HEK293 (cell line): Measurements from ENCODE around the gene KCP.

Experiments used
- CTCF ChIA-PET: fragments of 350-600 bp; formaldehyde crosslinking; extraction: SDS; loops from one replicate; lab custom pipeline; 2021; ENCODE audit warnings: antibody characterized with exemption; lab: Yijun Ruan, JAX
- POLR2A ChIA-PET: fragments of 300-600 bp; formaldehyde crosslinking; extraction: SDS; loops from one replicate; lab custom pipeline; 2020; ENCODE audit warnings: antibody characterized with exemption, inconsistent platforms; lab: Yijun Ruan, JAX
- H3K27ac ChIP-seq: fragments of 200-500 bp; sonication (Bioruptor generic); 2 replicates; pipeline ENCODE4 v1.5.1; 2014; ENCODE audit warnings: low read depth, low read length, control low read depth, inconsistent platforms; ENCODE audit errors: extremely low read depth
- H3K36me3 ChIP-seq, 2 experiments: fragments of 200-500 bp in 1 of 2; sonication (Bioruptor generic) in 1 of 2; 1 replicate in 1 of 2; 2 replicates in 1 of 2; pipeline ENCODE4 v1.5.1; 2014 to 2017; ENCODE audit warnings: inconsistent platforms in 2 of 2, low read length in 2 of 2; ENCODE audit not compliant: control insufficient read depth in 2 of 2, insufficient read depth in 1 of 2
- H3K4me1 ChIP-seq: fragments of 200-500 bp; sonication (Bioruptor generic); 2 replicates; pipeline ENCODE4 v1.5.1; 2014; ENCODE audit warnings: mild to moderate bottlenecking, low read length, inconsistent platforms; ENCODE audit not compliant: control insufficient read depth, insufficient read depth
- H3K4me3 ChIP-seq: 2 replicates; pipeline ENCODE4 v1.5.1; 2011; ENCODE audit warnings: low read depth, mild to moderate bottlenecking, control low read depth, low read length, moderate library complexity
- H3K9me3 ChIP-seq: fragments of 200-500 bp; sonication (Bioruptor generic); 2 replicates; pipeline ENCODE4 v1.5.1; 2014; ENCODE audit warnings: low read depth, low read length, inconsistent platforms; ENCODE audit not compliant: control insufficient read depth, insufficient read depth
- HOXD13 ChIP-seq: sonication (generic); formaldehyde crosslinking; IDR thresholded peaks from 2 replicates; pipeline ENCODE4 v1.8.0; 2022; ENCODE audit warnings: missing genetic modification reagents, borderline replicate concordance
- SP3 ChIP-seq: fragments of 450-650 bp; formaldehyde crosslinking; IDR thresholded peaks from 2 replicates; pipeline ENCODE4 v1.5.1; 2016; ENCODE audit warnings: missing biosample characterization, missing genetic modification characterization
- ZNF211 ChIP-seq: fragments of 450-650 bp; formaldehyde crosslinking; IDR thresholded peaks from 2 replicates; pipeline ENCODE4 v1.5.1; 2016; ENCODE audit warnings: low read depth, missing biosample characterization, missing genetic modification characterization
- ZNF311 ChIP-seq: fragments of 450-650 bp; formaldehyde crosslinking; IDR thresholded peaks from 2 replicates; pipeline ENCODE4 v1.5.1; 2017; ENCODE audit warnings: missing biosample characterization, missing genetic modification characterization, borderline replicate concordance
- ZNF423 ChIP-seq: fragments of 450-650 bp; formaldehyde crosslinking; IDR thresholded peaks from 2 replicates; pipeline ENCODE4 v1.5.1; 2016; ENCODE audit warnings: missing biosample characterization, missing genetic modification characterization
- ZNF449 ChIP-seq: fragments of 450-650 bp; formaldehyde crosslinking; IDR thresholded peaks from 2 replicates; pipeline ENCODE4 v1.5.1; 2017; ENCODE audit warnings: missing biosample characterization, mild to moderate bottlenecking, missing genetic modification characterization, moderate library complexity
- ZNF514 ChIP-seq: fragments of 450-650 bp; formaldehyde crosslinking; IDR thresholded peaks from 2 replicates; pipeline ENCODE4 v1.5.1; 2016; ENCODE audit warnings: missing biosample characterization, missing genetic modification characterization
- ZNF529 ChIP-seq: fragments of 450-650 bp; formaldehyde crosslinking; IDR thresholded peaks from 2 replicates; pipeline ENCODE4 v1.5.1; 2017; ENCODE audit warnings: missing genetic modification characterization, missing biosample characterization; ENCODE audit not compliant: insufficient replicate concordance
- ZNF548 ChIP-seq: fragments of 450-650 bp; formaldehyde crosslinking; IDR thresholded peaks from 2 replicates; pipeline ENCODE4 v1.5.1; 2016; ENCODE audit warnings: missing biosample characterization, missing genetic modification characterization
- ZNF843 ChIP-seq: fragments of 450-650 bp; formaldehyde crosslinking; IDR thresholded peaks from 2 replicates; pipeline ENCODE4 v1.5.1; 2016; ENCODE audit warnings: missing biosample characterization, missing genetic modification characterization
- ZSCAN30 ChIP-seq: fragments of 450-650 bp; IDR thresholded peaks from 2 replicates; pipeline ENCODE4 v1.5.1; 2018; ENCODE audit warnings: missing biosample characterization, mild to moderate bottlenecking, missing genetic modification characterization, moderate library complexity
- ZSCAN5A ChIP-seq: fragments of 450-650 bp; formaldehyde crosslinking; IDR thresholded peaks from 2 replicates; pipeline ENCODE4 v1.5.1; 2016; ENCODE audit warnings: missing biosample characterization, missing genetic modification characterization
- TF ChIP-seq, protein P1 (sequence below): fragments of 450-650 bp; formaldehyde crosslinking; IDR thresholded peaks from 2 replicates; pipeline ENCODE4 v1.5.1; 2016; ENCODE audit warnings: missing biosample characterization, missing genetic modification characterization
- TF ChIP-seq, protein P2 (sequence below): fragments of 450-650 bp; formaldehyde crosslinking; IDR thresholded peaks from 2 replicates; pipeline ENCODE4 v1.5.1; 2017; ENCODE audit warnings: missing biosample characterization, missing genetic modification characterization
- TF ChIP-seq, protein P3 (sequence below): fragments of 450-650 bp; formaldehyde crosslinking; IDR thresholded peaks from 2 replicates; pipeline ENCODE4 v1.5.1; 2016; ENCODE audit warnings: missing biosample characterization, missing genetic modification characterization
- TF ChIP-seq, protein P4 (sequence below): fragments of 450-650 bp; formaldehyde crosslinking; IDR thresholded peaks from 2 replicates; pipeline ENCODE4 v1.5.0; 2017; ENCODE audit warnings: missing biosample characterization, missing genetic modification characterization, borderline replicate concordance
- TF ChIP-seq, protein P5 (sequence below): fragments of 450-650 bp; formaldehyde crosslinking; IDR thresholded peaks from 2 replicates; pipeline ENCODE4 v1.5.1; 2016; ENCODE audit warnings: missing biosample characterization, missing genetic modification characterization

Gene KCP

DNA sequence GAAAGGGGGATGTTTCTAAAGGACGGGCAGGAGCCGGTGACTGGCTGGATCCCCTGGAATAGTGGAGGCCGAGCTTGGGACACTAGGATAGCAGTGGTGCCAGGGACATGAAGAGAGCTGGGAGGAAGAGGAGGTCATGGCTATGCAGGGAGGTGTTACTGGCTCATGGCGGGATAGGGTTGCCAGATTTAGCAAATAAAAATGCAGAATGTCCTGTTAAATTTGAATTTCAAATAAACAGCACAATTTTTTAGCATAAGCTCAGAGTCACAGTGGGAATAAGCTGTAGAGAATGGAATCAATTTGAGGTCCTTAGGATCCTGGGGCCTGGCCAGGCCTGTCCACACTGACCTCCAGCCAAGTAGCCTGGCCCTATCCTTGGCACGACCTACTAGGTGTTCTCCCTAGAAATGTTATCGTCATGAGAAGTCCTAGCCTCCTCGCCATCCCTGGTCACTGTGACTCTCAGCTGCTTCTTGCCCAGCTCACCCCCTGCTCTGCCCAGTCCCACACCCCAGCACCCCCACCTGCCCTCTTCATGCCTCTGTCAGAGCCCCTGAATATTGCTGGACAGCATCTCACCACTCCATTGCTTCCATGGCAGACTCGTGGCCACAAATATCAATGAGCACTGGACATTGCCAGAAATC is 7.6 kb upstream of the KCP start:
- Histone ChIP-seq H3K4me3 (no peak overlapping the region), H3K27ac (no peak overlapping the region), H3K9me3 (no peaks in the 10 kb centered on the region), H3K4me1 (no peaks in the 10 kb centered on the region), H3K36me3 (no peaks in the 10 kb centered on the region)
- ChIA-PET CTCF (interaction anchor here (0.6 kb wide), 1 partner anchor 146 kb away, joined by 4 read pairs; no protein-coding TSS in a partner anchor), POLR2A (interaction anchor here (0.6 kb wide), 1 partner anchor 57 kb away, joined by 8 read pairs; no protein-coding TSS in a partner anchor)
- TF ChIP-seq ZNF514 (tag by site-specific recombination), result no peak
- no peak for TF ChIP-seq ZNF529 (tag by site-specific recombination)
- no peak for TF ChIP-seq ZNF548 (tag by site-specific recombination)
- TF ChIP-seq, protein P1, sequence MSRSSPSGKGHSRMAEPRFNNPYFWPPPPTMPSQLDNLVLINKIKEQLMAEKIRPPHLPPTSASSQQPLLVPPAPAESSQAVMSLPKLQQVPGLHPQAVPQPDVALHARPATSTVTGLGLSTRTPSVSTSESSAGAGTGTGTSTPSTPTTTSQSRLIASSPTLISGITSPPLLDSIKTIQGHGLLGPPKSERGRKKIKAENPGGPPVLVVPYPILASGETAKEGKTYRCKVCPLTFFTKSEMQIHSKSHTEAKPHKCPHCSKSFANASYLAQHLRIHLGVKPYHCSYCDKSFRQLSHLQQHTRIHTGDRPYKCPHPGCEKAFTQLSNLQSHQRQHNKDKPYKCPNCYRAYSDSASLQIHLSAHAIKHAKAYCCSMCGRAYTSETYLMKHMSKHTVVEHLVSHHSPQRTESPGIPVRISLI (tag by site-specific recombination), result no peak
- no peak for TF ChIP-seq ZNF211 (tag by site-specific recombination)
- no peak for TF ChIP-seq ZNF311
- no peak for TF ChIP-seq ZNF423
- no peak for TF ChIP-seq HOXD13 (CRISPR knock-in tag)
- no peak for TF ChIP-seq ZNF449 (tag by site-specific recombination)
- TF ChIP-seq, protein P2, sequence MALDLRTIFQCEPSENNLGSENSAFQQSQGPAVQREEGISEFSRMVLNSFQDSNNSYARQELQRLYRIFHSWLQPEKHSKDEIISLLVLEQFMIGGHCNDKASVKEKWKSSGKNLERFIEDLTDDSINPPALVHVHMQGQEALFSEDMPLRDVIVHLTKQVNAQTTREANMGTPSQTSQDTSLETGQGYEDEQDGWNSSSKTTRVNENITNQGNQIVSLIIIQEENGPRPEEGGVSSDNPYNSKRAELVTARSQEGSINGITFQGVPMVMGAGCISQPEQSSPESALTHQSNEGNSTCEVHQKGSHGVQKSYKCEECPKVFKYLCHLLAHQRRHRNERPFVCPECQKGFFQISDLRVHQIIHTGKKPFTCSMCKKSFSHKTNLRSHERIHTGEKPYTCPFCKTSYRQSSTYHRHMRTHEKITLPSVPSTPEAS (tag by site-specific recombination), result no peak
- no peak for TF ChIP-seq SP3 (tag by site-specific recombination)
- TF ChIP-seq, protein P3, sequence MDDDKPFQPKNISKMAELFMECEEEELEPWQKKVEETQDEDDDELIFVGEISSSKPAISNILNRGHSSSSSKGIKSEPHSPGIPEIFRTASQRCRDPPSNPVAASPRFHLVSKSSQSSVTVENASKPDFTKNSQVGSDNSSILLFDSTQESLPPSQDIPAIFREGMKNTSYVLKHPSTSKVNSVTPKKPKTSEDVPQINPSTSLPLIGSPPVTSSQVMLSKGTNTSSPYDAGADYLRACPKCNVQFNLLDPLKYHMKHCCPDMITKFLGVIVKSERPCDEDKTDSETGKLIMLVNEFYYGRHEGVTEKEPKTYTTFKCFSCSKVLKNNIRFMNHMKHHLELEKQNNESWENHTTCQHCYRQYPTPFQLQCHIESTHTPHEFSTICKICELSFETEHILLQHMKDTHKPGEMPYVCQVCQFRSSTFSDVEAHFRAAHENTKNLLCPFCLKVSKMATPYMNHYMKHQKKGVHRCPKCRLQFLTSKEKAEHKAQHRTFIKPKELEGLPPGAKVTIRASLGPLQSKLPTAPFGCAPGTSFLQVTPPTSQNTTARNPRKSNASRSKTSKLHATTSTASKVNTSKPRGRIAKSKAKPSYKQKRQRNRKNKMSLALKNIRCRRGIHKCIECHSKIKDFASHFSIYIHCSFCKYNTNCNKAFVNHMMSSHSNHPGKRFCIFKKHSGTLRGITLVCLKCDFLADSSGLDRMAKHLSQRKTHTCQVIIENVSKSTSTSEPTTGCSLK (tag by site-specific recombination), result no peak
- TF ChIP-seq ZSCAN5A (tag by site-specific recombination), result no peak
- TF ChIP-seq, protein P4, sequence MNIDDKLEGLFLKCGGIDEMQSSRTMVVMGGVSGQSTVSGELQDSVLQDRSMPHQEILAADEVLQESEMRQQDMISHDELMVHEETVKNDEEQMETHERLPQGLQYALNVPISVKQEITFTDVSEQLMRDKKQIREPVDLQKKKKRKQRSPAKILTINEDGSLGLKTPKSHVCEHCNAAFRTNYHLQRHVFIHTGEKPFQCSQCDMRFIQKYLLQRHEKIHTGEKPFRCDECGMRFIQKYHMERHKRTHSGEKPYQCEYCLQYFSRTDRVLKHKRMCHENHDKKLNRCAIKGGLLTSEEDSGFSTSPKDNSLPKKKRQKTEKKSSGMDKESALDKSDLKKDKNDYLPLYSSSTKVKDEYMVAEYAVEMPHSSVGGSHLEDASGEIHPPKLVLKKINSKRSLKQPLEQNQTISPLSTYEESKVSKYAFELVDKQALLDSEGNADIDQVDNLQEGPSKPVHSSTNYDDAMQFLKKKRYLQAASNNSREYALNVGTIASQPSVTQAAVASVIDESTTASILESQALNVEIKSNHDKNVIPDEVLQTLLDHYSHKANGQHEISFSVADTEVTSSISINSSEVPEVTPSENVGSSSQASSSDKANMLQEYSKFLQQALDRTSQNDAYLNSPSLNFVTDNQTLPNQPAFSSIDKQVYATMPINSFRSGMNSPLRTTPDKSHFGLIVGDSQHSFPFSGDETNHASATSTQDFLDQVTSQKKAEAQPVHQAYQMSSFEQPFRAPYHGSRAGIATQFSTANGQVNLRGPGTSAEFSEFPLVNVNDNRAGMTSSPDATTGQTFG (tag by site-specific recombination), result no peak
- TF ChIP-seq ZNF843 (tag by site-specific recombination), result no peak
- TF ChIP-seq ZSCAN30 (tag by site-specific recombination), result no peak
- TF ChIP-seq, protein P5, sequence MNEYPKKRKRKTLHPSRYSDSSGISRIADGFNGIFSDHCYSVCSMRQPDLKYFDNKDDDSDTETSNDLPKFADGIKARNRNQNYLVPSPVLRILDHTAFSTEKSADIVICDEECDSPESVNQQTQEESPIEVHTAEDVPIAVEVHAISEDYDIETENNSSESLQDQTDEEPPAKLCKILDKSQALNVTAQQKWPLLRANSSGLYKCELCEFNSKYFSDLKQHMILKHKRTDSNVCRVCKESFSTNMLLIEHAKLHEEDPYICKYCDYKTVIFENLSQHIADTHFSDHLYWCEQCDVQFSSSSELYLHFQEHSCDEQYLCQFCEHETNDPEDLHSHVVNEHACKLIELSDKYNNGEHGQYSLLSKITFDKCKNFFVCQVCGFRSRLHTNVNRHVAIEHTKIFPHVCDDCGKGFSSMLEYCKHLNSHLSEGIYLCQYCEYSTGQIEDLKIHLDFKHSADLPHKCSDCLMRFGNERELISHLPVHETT, result no peak
